HepG2 (cell line): ENCODE measurements around the gene MRPL38. TPM values are rescaled to one million over a fixed set of nuclear protein-coding genes. Genes with fewer than 3 reads are reported as not detected.

Experiments used
- ATAC-seq: fragments of 200-7000 bp; cut with Tn5 transposase; 3 replicates; pipeline ENCODE4 v1.9.1; 2020; ENCODE audit warnings: mild to moderate bottlenecking, moderate library complexity
- BruUV-seq: library from RNA; stranded (reverse); fragments of 400-500 nt; replicated peaks from 2 replicates; lab custom pipeline; 2021; lab: Mats Ljungman, UMichigan
- CTCF ChIA-PET: fragments of 300-600 bp; formaldehyde crosslinking; extraction: SDS; loops from one replicate; lab custom pipeline; 2021; ENCODE audit warnings: low total read pairs, inconsistent platforms, low intra/inter-chr PET ratio; lab: Yijun Ruan, JAX
- POLR2A ChIA-PET: fragments of 350-600 bp; sonication (Branson Sonifier 250); formaldehyde crosslinking; loops from one replicate; lab custom pipeline; 2020; ENCODE audit warnings: antibody characterized with exemption, inconsistent platforms; lab: Yijun Ruan, JAX
- DNase-seq: peaks from one replicate; pipeline ENCODE4 v3.0.0-alpha.2; 2015; ENCODE audit warnings: low spot score
- FAIRE-seq: peaks from 3 replicates; lab custom pipeline; 2011; peaks lifted over from hg19 to GRCh38; lab: Jason Lieb, UNC
- H2AFZ ChIP-seq: one replicate; pipeline ENCODE4 v1.6.1; 2011; ENCODE audit warnings: low read length, inconsistent platforms
- H3K27ac ChIP-seq: fragments of 300-600 bp; 3 replicates; pipeline ENCODE4 v1.8.0; 2011; ENCODE audit warnings: mixed run types, mild to moderate bottlenecking, mixed read lengths, low read length, inconsistent platforms; ENCODE audit not compliant: insufficient read depth; ENCODE audit errors: extremely low read length
- H3K27me3 ChIP-seq, 2 experiments: fragments of 200-600 bp in 1 of 2; 2 replicates in 1 of 2; 3 replicates in 1 of 2; pipeline versions ENCODE4 v1.6.0 to v1.8.0; 2011; ENCODE audit warnings: low read length in 2 of 2, mild to moderate bottlenecking in 2 of 2, moderate library complexity in 2 of 2, inconsistent platforms in 1 of 2; ENCODE audit not compliant: insufficient read depth in 2 of 2, control insufficient read depth in 1 of 2
- H3K36me3 ChIP-seq, 2 experiments: fragments of 200-600 bp in 1 of 2; replicated peaks in 1 of 2; 2 replicates in 1 of 2; 3 replicates in 1 of 2; pipeline versions ENCODE4 v1.5.1 to v1.8.0; 2011; ENCODE audit warnings: low read length in 2 of 2, inconsistent platforms in 1 of 2; ENCODE audit not compliant: insufficient read depth in 2 of 2, control insufficient read depth in 1 of 2
- H3K4me1 ChIP-seq: 2 replicates; pipeline ENCODE4 v1.5.1; 2012; ENCODE audit warnings: low read length, inconsistent platforms; ENCODE audit not compliant: insufficient read depth
- H3K4me2 ChIP-seq: 2 replicates; pipeline ENCODE4 v1.6.0; 2011; ENCODE audit warnings: low read depth, low read length, inconsistent platforms
- H3K4me3 ChIP-seq, 3 experiments: fragments of 200-600 bp in 1 of 3; sonication (generic), shearing (Covaris generic) in 1 of 3; replicated peaks in 1 of 3; 2 replicates each; pipeline ENCODE4 v1.5.1; 2011 to 2016; ENCODE audit warnings: low read length in 3 of 3, inconsistent platforms in 2 of 3, low read depth in 2 of 3, mild to moderate bottlenecking in 2 of 3, control low read depth in 1 of 3, mixed read lengths in 1 of 3; ENCODE audit not compliant: insufficient read depth in 1 of 3
- H3K79me2 ChIP-seq: one replicate; pipeline ENCODE4 v1.6.1; 2011; ENCODE audit warnings: low read length, inconsistent platforms; ENCODE audit not compliant: insufficient read depth
- H3K9ac ChIP-seq: 2 replicates; pipeline ENCODE4 v1.6.0; 2011; ENCODE audit warnings: mild to moderate bottlenecking, low read depth, low read length, inconsistent platforms; ENCODE audit not compliant: insufficient read depth
- H3K9me3 ChIP-seq: 2 replicates; pipeline ENCODE4 v1.5.1; 2012; ENCODE audit warnings: mild to moderate bottlenecking, low read length
- H4K20me1 ChIP-seq: 2 replicates; pipeline ENCODE4 v1.6.0; 2011; ENCODE audit warnings: inconsistent platforms, mild to moderate bottlenecking, low read length, moderate library complexity; ENCODE audit not compliant: insufficient read depth
- CTCF ChIP-seq: sonication (generic); formaldehyde crosslinking; IDR thresholded peaks from 2 replicates; pipeline ENCODE4 v1.5.0; 2020; ENCODE audit warnings: mild to moderate bottlenecking, missing genetic modification reagents, moderate library complexity
- LCORL ChIP-seq, 2 experiments: fragments of 450-650 bp in 1 of 2; sonication (generic) in 1 of 2; formaldehyde crosslinking in 1 of 2; IDR thresholded peaks; 2 replicates each; pipeline versions ENCODE4 v1.5.0 to v1.6.1; 2017 to 2020; ENCODE audit warnings: antibody characterized with exemption in 1 of 2, missing genetic modification reagents in 1 of 2
- MYC ChIP-seq: sonication (generic); formaldehyde crosslinking; IDR thresholded peaks from 2 replicates; pipeline ENCODE4 v1.9.0; 2021; ENCODE audit warnings: missing genetic modification reagents, borderline replicate concordance
- PCBP1 ChIP-seq: fragments of 200-400 bp; formaldehyde crosslinking; IDR thresholded peaks from 2 replicates; pipeline ENCODE4 v1.6.1; 2017; ENCODE audit warnings: mild to moderate bottlenecking, low read depth, low read length, borderline replicate concordance
- PHF20 ChIP-seq: sonication (generic); formaldehyde crosslinking; IDR thresholded peaks from 2 replicates; pipeline ENCODE4 v1.5.0; 2020; ENCODE audit warnings: mild to moderate bottlenecking, missing genetic modification reagents
- ZNF816 ChIP-seq: sonication (generic); formaldehyde crosslinking; IDR thresholded peaks from 2 replicates; pipeline ENCODE4 v1.8.0; 2022; ENCODE audit warnings: missing genetic modification reagents, mild to moderate bottlenecking, borderline replicate concordance
- whole genome bisulfite sequencing: methylation state at CpG from one replicate; pipeline ENCODE4 v1.1.6; 2017; ENCODE audit warnings: low lambda C conversion rate; 5-methylcytosine and 5-hydroxymethylcytosine counted together
- in situ Hi-C: cut with HindIII; loops from 2 replicates; pipeline ENCODE4 v1.10.0; 2017; ENCODE audit warnings: low pct_unique_long_range_greater_than_20kb; ENCODE audit not compliant: extremely low pct_ligation_motif_present
- intact Hi-C: fragments of 100-400 bp; cut with micrococcal nuclease; formaldehyde crosslinking; loops from one replicate; pipeline ENCODE4 v1.10.0; 2022; ENCODE audit not compliant: unreplicated experiment
- polyA plus RNA-seq, 8 experiments: library from polyadenylated mRNA; depleted of rRNA in 3 of 8; stranded (reverse) in 7 of 8; unstranded in 1 of 8; fragments of >200 nt; fragmentation: Illumina TruSeq in 4 of 8; extraction: Trizol in 4 of 8; gene quantifications; 2 replicates each; pipeline versions ENCODE4 v1.2.1 to v1.2.3, GENCODE V29; 2011 to 2016; ENCODE audit warnings: low read depth in 4 of 8, missing spikeins in 1 of 8, mixed read lengths in 1 of 8; ENCODE audit not compliant: insufficient read depth in 1 of 8
- total RNA-seq, 5 experiments: library from RNA; depleted of rRNA; stranded (reverse); fragments of >200 nt; fragmentation: Illumina TruSeq; extraction: Trizol; gene quantifications; 2 replicates each; pipeline ENCODE4 v1.2.3, GENCODE V29; 2016; ENCODE audit warnings: low read depth in 1 of 5

MRPL38 gene
- total and polyA plus RNA-seq, 2 of the 13 experiments (the other 11 are each of a cell fraction or from before 2014, with no cell fraction given) = 83.7 to 125 TPM

GRCh38 chr17:75922173-75922961 is 17.7 kb upstream of the MRPL38 start (continued):
- no peak for TF ChIP-seq PHF20 (CRISPR knock-in tag)
- TF ChIP-seq CTCF (CRISPR knock-in tag) = peak; percentile 32; the same call in 1 of the 2 replicates
- 0 out of 2 replicates have a peak, but pooled peaks have one; percentile 7 for TF ChIP-seq MYC (CRISPR knock-in tag)
- TF ChIP-seq LCORL (IDR thresholded peaks at IDR 0.05) = no peak
- peak; percentile 3; the same call in 1 of the 2 replicates for TF ChIP-seq LCORL (CRISPR knock-in tag; IDR thresholded peaks at IDR 0.05)
- TF ChIP-seq, all 625 proteins: peak for 12

GRCh38 chr17:75921596-75921995 is 16.9 kb upstream of the MRPL38 start:
- DNase-seq (no peak), ATAC-seq (no peak), FAIRE-seq (no peak)
- BruUV-seq = no TSS peak
- H3K4me3 ChIP-seq = no peak overlapping the region
- no peak overlapping the region for H2AFZ ChIP-seq
- peaks cover 38% of the 10 kb centered on the region for H3K4me1 ChIP-seq
- TF ChIP-seq PCBP1 (0 out of 2 replicates have a peak, but pooled peaks have one; percentile 43), ZNF816 (CRISPR knock-in tag) (no peak)
- H3K36me3 ChIP-seq = no peaks in the 10 kb centered on the region
- POLR2A ChIA-PET = interaction anchor here (2.3 kb wide), 1 partner anchor 16 kb away, joined by 12 read pairs; the partner anchor contains the start of gene MRPL38
- H3K27me3 ChIP-seq = no peaks in the 10 kb centered on the region
- H3K4me2 ChIP-seq = no peak overlapping the region
- H3K9ac ChIP-seq = no peak overlapping the region
- intact Hi-C loops (no loop called here), in situ Hi-C loops (no loop called here)
- CTCF ChIA-PET = no interaction called here
- H4K20me1 ChIP-seq = no peaks in the 10 kb centered on the region
- no peak overlapping the region for H3K27ac ChIP-seq
- WGBS = 94% methylated on average over 15 of the region's 15 CpGs
- no peaks in the 10 kb centered on the region for H3K79me2 ChIP-seq
- H3K9me3 ChIP-seq = no peaks in the 10 kb centered on the region
